K562 (cell line): ENCODE results near the gene MPV17L. TPM values are rescaled to one million over a fixed set of nuclear protein-coding genes. Genes with fewer than 3 reads are reported as not detected.

Experiments
- ATAC-seq: fragments of 200-7000 bp; cut with Tn5 transposase; 3 replicates; pipeline ENCODE4 v1.9.1; 2020; ENCODE audit warnings: moderate library complexity
- BruUV-seq: library from RNA; stranded (reverse); fragments of 400-500 nt; replicated peaks from 2 replicates; lab custom pipeline; 2021; lab: Mats Ljungman, UMichigan
- CTCF ChIA-PET: fragments of 300-600 bp; formaldehyde crosslinking; extraction: SDS; loops from one replicate; lab custom pipeline; 2021; ENCODE audit warnings: low intra/inter-chr PET ratio; lab: Yijun Ruan, JAX
- POLR2A ChIA-PET: fragments of 300-600, 350-650 bp; sonication (Branson Sonifier 250); formaldehyde crosslinking; extraction: SDS; loops from one replicate; lab custom pipeline; 2021; ENCODE audit warnings: antibody characterized with exemption, inconsistent platforms; lab: Yijun Ruan, JAX
- DNase-seq, 4 experiments: peaks; one replicate each; pipeline versions ENCODE4 v3.0.0 to v3.0.0-alpha.2; 2011 to 2018; ENCODE audit warnings: low spot score in 3 of 4, mixed read lengths in 3 of 4; ENCODE audit errors: extremely low read depth in 1 of 4
- FAIRE-seq: peaks from 2 replicates; lab custom pipeline; 2011; peaks lifted over from hg19 to GRCh38; lab: Jason Lieb, UNC
- H2AFZ ChIP-seq: 2 replicates; pipeline ENCODE4 v1.6.0; 2011; ENCODE audit warnings: low read depth, low read length, control low read depth, inconsistent platforms
- H3K27ac ChIP-seq: fragments of 200-600 bp; 3 replicates; pipeline ENCODE4 v1.8.0; 2011; ENCODE audit warnings: low read depth, mild to moderate bottlenecking, control low read depth, inconsistent platforms, low read length, moderate library complexity, mixed read lengths; ENCODE audit errors: extremely low read depth
- H3K27me3 ChIP-seq, 2 experiments: fragments of 300-600 bp in 1 of 2; 2 replicates in 1 of 2; 3 replicates in 1 of 2; pipeline versions ENCODE4 v1.6.0 to v1.8.0; 2011; ENCODE audit warnings: inconsistent platforms in 2 of 2, low read length in 2 of 2, mild to moderate bottlenecking in 1 of 2, mixed read lengths in 1 of 2, moderate library complexity in 1 of 2; ENCODE audit not compliant: control insufficient read depth in 2 of 2, insufficient read depth in 2 of 2
- H3K36me3 ChIP-seq: fragments of 300-600 bp; 3 replicates; pipeline ENCODE4 v1.8.0; 2011; ENCODE audit warnings: mild to moderate bottlenecking, low read length, inconsistent platforms; ENCODE audit not compliant: control insufficient read depth, insufficient read depth
- H3K4me1 ChIP-seq, 2 experiments: fragments of 200-600 bp in 1 of 2; replicated peaks in 1 of 2; 2 replicates in 1 of 2; 3 replicates in 1 of 2; pipeline versions ENCODE4 v1.5.1 to v1.8.0; 2011; ENCODE audit warnings: inconsistent platforms in 2 of 2, low read length in 2 of 2, mild to moderate bottlenecking in 1 of 2, mixed read lengths in 1 of 2, moderate library complexity in 1 of 2; ENCODE audit not compliant: control insufficient read depth in 2 of 2, insufficient read depth in 2 of 2
- H3K4me2 ChIP-seq: 2 replicates; pipeline ENCODE4 v1.6.1; 2011; ENCODE audit warnings: low read length, control low read depth, inconsistent platforms, mixed read lengths; ENCODE audit not compliant: insufficient read depth
- H3K4me3 ChIP-seq: fragments of 200-600 bp; sonication (generic), shearing (Covaris generic); 2 replicates; pipeline ENCODE4 v1.5.1; 2016; ENCODE audit warnings: control low read depth, inconsistent platforms
- H3K79me2 ChIP-seq: fragments of 200-600 bp; 3 replicates; pipeline ENCODE4 v1.8.0; 2011; ENCODE audit warnings: low read length, inconsistent platforms; ENCODE audit not compliant: control insufficient read depth, insufficient read depth
- H3K9ac ChIP-seq, 2 experiments: 2 replicates each; pipeline versions ENCODE4 v1.6.0 to v1.6.1; 2011; ENCODE audit warnings: low read depth in 2 of 2, low read length in 2 of 2, control low read depth in 1 of 2, inconsistent platforms in 1 of 2, mild to moderate bottlenecking in 1 of 2, mixed read lengths in 1 of 2; ENCODE audit not compliant: insufficient read depth in 1 of 2
- H3K9me1 ChIP-seq: one replicate; pipeline ENCODE4 v1.6.0; 2011; ENCODE audit warnings: inconsistent platforms, mild to moderate bottlenecking, low read length, moderate library complexity; ENCODE audit not compliant: control insufficient read depth, insufficient read depth
- H3K9me3 ChIP-seq: replicated peaks from 2 replicates; pipeline ENCODE4 v1.5.1; 2011; ENCODE audit warnings: low read depth, low read length, inconsistent platforms; ENCODE audit not compliant: control insufficient read depth, insufficient read depth
- H4K20me1 ChIP-seq: replicated peaks from 2 replicates; pipeline ENCODE4 v1.6.1; 2011; ENCODE audit warnings: low read length, inconsistent platforms, mixed read lengths; ENCODE audit not compliant: control insufficient read depth, insufficient read depth
- ARID3A ChIP-seq: IDR thresholded peaks from 2 replicates; pipeline ENCODE4 v1.6.1; 2012; ENCODE audit warnings: low read depth, low read length, improper control_type of control experiment, borderline replicate concordance
- BDP1 ChIP-seq: IDR thresholded peaks from 3 replicates; pipeline ENCODE4 v1.6.1; 2011; ENCODE audit not compliant: insufficient read length, insufficient read depth
- COPS2 ChIP-seq: fragments of 450-650 bp; conservative IDR thresholded peaks from 2 replicates; pipeline ENCODE4 v1.6.1; 2016; ENCODE audit warnings: mild to moderate bottlenecking, moderate library complexity
- CTBP1 ChIP-seq: fragments of 450-650 bp; IDR thresholded peaks from 2 replicates; pipeline ENCODE4 v1.6.1; 2016; ENCODE audit warnings: borderline replicate concordance
- FOXK2 ChIP-seq, 2 experiments: fragments of 450-650 bp; IDR thresholded peaks in 1 of 2; conservative IDR thresholded peaks in 1 of 2; 2 replicates each; pipeline ENCODE4 v1.6.1; 2016; ENCODE audit warnings: low read depth in 2 of 2, mild to moderate bottlenecking in 1 of 2
- KLF1 ChIP-seq: fragments of 450-650 bp; IDR thresholded peaks from 2 replicates; pipeline ENCODE4 v1.6.1; 2016; ENCODE audit warnings: missing genetic modification characterization, missing compliant biosample characterization
- NBN ChIP-seq: fragments of 450-650 bp; IDR thresholded peaks from 2 replicates; pipeline ENCODE4 v1.6.1; 2016; ENCODE audit warnings: low read depth, mild to moderate bottlenecking
- PHF8 ChIP-seq: fragments of 200-600 bp; sonication (generic); IDR thresholded peaks from 2 replicates; pipeline ENCODE4 v1.6.1; 2012; ENCODE audit warnings: mixed run types, mild to moderate bottlenecking, inconsistent platforms, low read length, moderate library complexity, borderline replicate concordance
- RFX7 ChIP-seq: fragments of 250-450 bp; sonication (Bioruptor Pico); IDR thresholded peaks from 2 replicates; pipeline ENCODE4 v1.5.1; 2021; ENCODE audit warnings: mild to moderate bottlenecking
- ZNF224 ChIP-seq: sonication (generic); formaldehyde crosslinking; IDR thresholded peaks from 2 replicates; pipeline ENCODE4 v1.8.0; 2022; ENCODE audit warnings: mild to moderate bottlenecking, missing genetic modification reagents
- ZNF561 ChIP-seq: fragments of 450-650 bp; formaldehyde crosslinking; conservative IDR thresholded peaks from 2 replicates; pipeline ENCODE4 v1.4.0; 2020; ENCODE audit warnings: mild to moderate bottlenecking, moderate library complexity
- WGBS: fragments of 100-300 bp; shearing (Covaris generic); methylation state at CpG from one replicate; pipeline ENCODE4 v1.1.6; 2016; ENCODE audit warnings: low coverage, mixed read lengths; ENCODE audit not compliant: insufficient coverage; ENCODE audit errors: missing lambda C conversion rate; 5-methylcytosine and 5-hydroxymethylcytosine counted together
- in situ Hi-C: fragments of 300-500 bp; cut with MboI; formaldehyde crosslinking; loops from 4 replicates; pipeline ENCODE4 v1.15.0; 2018; ENCODE audit warnings: inconsistent platforms, mixed read lengths
- intact Hi-C: fragments of 100-400 bp; cut with micrococcal nuclease; formaldehyde crosslinking; loops from 2 replicates; pipeline ENCODE4 v1.14.2; 2022
- polyA plus RNA-seq, 8 experiments: library from polyadenylated mRNA; depleted of rRNA in 4 of 8; stranded (reverse) in 5 of 8; unstranded in 3 of 8; fragments of >200 nt; fragmentation: Nextera tagmentation in 2 of 8; fragmentation: Illumina TruSeq in 1 of 8; extraction: Ambion mirVana in 2 of 8; extraction: Trizol in 1 of 8; gene quantifications; 2 replicates each; pipeline versions ENCODE4 v1.2.1 to v1.2.3, GENCODE V29; 2011 to 2014; ENCODE audit warnings: inconsistent platforms in 1 of 8, missing spikeins in 1 of 8
- total RNA-seq, 7 experiments: library from RNA; depleted of rRNA in 6 of 7; stranded (reverse); fragments of >200 nt in 6 of 7; fragmentation: Illumina TruSeq in 2 of 7; extraction: Trizol in 2 of 7; gene quantifications; 2 replicates each; pipeline versions ENCODE4 v1.2.1 to v1.2.3, GENCODE V29; 2011 to 2021; ENCODE audit warnings: low replicate concordance in 1 of 7
- TF ChIP-seq, protein P1 (sequence below), 2 experiments: fragments of 450-650 bp; IDR thresholded peaks; 2 replicates each; pipeline ENCODE4 v1.6.1; 2016

MPV17L gene
- total and polyA plus RNA-seq, 9 of the 15 experiments (the other 6 are each of a cell fraction or from before 2014, with no cell fraction given): not detected

DNA sequence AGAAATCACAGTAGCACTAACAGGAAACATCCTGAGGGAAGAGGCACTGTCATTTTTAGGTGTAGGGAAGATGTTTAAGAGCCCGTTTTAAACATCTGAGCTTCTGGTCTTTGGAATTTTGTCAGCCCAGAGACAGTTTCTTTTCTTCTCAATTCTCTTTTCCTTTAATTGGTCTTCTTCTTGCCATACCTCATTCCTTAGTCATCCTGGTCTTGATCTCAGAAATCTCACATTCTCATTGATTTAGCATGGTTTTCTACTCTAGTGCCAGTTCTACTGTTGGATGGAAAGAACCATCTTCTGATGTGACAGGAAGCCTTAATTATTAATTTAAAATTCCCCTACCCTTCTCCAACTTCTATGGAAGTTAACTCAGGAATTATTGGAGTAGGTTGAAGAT is 64.2 kb downstream of the MPV17L start:
- Histone ChIP-seq H3K4me2 (no peak overlapping the region), H2AFZ (no peak overlapping the region), H3K9me3 (no peaks in the 10 kb centered on the region), H3K79me2 (no peaks in the 10 kb centered on the region), H3K27me3 (peaks cover 2 to 3% of the 10 kb centered on the region in 2 experiments; a peak in 4 of 5 replicates), H4K20me1 (no peaks in the 10 kb centered on the region), H3K9ac (no peak overlapping the region), H3K9me1 (no peaks in the 10 kb centered on the region), H3K4me3 (no peak overlapping the region), H3K27ac (no peak overlapping the region), H3K36me3 (no peaks in the 10 kb centered on the region), H3K4me1 (no peaks in the 10 kb centered on the region; a peak in 1 of 5 replicates)
- POLR2A ChIA-PET: no interaction called here
- DNase-seq: no peak
- in situ Hi-C loops: no loop called here
- CTCF ChIA-PET: no interaction called here
- no TSS peak for BruUV-seq
- no peak for TF ChIP-seq NBN
- TF ChIP-seq ZNF224 (CRISPR knock-in tag): no peak
- TF ChIP-seq, protein P1, sequence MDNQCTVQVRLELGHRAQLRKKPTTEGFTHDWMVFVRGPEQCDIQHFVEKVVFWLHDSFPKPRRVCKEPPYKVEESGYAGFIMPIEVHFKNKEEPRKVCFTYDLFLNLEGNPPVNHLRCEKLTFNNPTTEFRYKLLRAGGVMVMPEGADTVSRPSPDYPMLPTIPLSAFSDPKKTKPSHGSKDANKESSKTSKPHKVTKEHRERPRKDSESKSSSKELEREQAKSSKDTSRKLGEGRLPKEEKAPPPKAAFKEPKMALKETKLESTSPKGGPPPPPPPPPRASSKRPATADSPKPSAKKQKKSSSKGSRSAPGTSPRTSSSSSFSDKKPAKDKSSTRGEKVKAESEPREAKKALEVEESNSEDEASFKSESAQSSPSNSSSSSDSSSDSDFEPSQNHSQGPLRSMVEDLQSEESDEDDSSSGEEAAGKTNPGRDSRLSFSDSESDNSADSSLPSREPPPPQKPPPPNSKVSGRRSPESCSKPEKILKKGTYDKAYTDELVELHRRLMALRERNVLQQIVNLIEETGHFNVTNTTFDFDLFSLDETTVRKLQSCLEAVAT (IDR thresholded peaks at IDR 0.05): no peak
- no peak for TF ChIP-seq RFX7
- no peak for TF ChIP-seq ARID3A
- TF ChIP-seq BDP1: no peak
- TF ChIP-seq PHF8: no peak
- no peak for TF ChIP-seq CTBP1
- no peak for TF ChIP-seq ZNF561
- no peak for TF ChIP-seq FOXK2 (conservative IDR thresholded peaks at IDR 0.05 in 1 of 2, IDR thresholded peaks at IDR 0.05 in 1 of 2; ENCODE audit: low read depth in 2 of 2)
- no peak for TF ChIP-seq KLF1
- TF ChIP-seq COPS2: no peak
- intact Hi-C loops: no loop called here
- 0% methylated on average over 1 of the region's 1 CpG for WGBS
- no peak for ATAC-seq
- FAIRE-seq: no peak
